HEK293T (cell line): ENCODE measurements around the gene ATP8A1.

ENCODE experiments used
- ARNT ChIP-seq: fragments of 450-650 bp; IDR thresholded peaks from 2 replicates; pipeline ENCODE4 v1.6.1; 2017; ENCODE audit warnings: mild to moderate bottlenecking
- BHLHE40 ChIP-seq: fragments of 450-650 bp; IDR thresholded peaks from 2 replicates; pipeline ENCODE4 v1.6.1; 2016; ENCODE audit warnings: mild to moderate bottlenecking, moderate library complexity, borderline replicate concordance
- CTBP1 ChIP-seq: fragments of 450-650 bp; IDR thresholded peaks from 2 replicates; pipeline ENCODE4 v1.6.1; 2016; ENCODE audit warnings: borderline replicate concordance
- ELF4 ChIP-seq: fragments of 450-650 bp; IDR thresholded peaks from 2 replicates; pipeline ENCODE4 v1.6.1; 2017; ENCODE audit warnings: antibody characterized with exemption
- FOXA1 ChIP-seq: fragments of 450-650 bp; IDR thresholded peaks from 2 replicates; pipeline ENCODE4 v1.6.1; 2016; ENCODE audit warnings: mild to moderate bottlenecking
- FOXM1 ChIP-seq: fragments of 450-650 bp; IDR thresholded peaks from 2 replicates; pipeline ENCODE4 v1.6.1; 2017; ENCODE audit warnings: mild to moderate bottlenecking, borderline replicate concordance
- NFRKB ChIP-seq: fragments of 450-650 bp; IDR thresholded peaks from 2 replicates; pipeline ENCODE4 v1.6.1; 2016; ENCODE audit warnings: mild to moderate bottlenecking, moderate library complexity
- SUZ12 ChIP-seq: fragments of 450-650 bp; IDR thresholded peaks from 2 replicates; pipeline ENCODE4 v1.6.1; 2016; ENCODE audit warnings: mild to moderate bottlenecking
- TF ChIP-seq, protein P1 (sequence below): fragments of 450-650 bp; IDR thresholded peaks from 2 replicates; pipeline ENCODE4 v1.6.1; 2016

DNA sequence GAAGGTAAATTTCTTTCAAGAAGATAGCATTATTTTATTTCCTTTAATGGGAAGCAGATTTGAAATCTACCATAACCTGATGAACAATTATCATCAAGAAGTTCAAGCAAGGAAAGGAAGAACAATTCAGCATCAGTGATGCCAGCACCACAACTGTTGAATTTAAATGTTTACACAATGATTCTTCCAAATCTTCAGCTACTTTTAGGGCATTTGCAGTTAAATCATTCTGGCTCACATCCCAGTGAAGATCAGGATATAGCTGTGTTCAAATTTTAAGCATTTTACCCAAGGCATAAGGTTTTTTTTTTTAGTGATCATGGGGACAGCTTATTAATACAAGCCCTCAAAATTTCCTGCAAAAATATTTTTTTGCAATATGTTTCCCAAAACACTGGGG lies 146.7 kb downstream of the ATP8A1 start:
- TF ChIP-seq, protein P1, sequence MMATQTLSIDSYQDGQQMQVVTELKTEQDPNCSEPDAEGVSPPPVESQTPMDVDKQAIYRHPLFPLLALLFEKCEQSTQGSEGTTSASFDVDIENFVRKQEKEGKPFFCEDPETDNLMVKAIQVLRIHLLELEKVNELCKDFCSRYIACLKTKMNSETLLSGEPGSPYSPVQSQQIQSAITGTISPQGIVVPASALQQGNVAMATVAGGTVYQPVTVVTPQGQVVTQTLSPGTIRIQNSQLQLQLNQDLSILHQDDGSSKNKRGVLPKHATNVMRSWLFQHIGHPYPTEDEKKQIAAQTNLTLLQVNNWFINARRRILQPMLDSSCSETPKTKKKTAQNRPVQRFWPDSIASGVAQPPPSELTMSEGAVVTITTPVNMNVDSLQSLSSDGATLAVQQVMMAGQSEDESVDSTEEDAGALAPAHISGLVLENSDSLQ, result no peak
- no peak for TF ChIP-seq CTBP1
- no peak for TF ChIP-seq FOXA1
- TF ChIP-seq ELF4, result no peak
- no peak for TF ChIP-seq NFRKB
- TF ChIP-seq SUZ12, result no peak
- TF ChIP-seq BHLHE40, result no peak
- TF ChIP-seq ARNT, result no peak
- no peak for TF ChIP-seq FOXM1
